ENCODE measurements around the gene ITGAD. TPM values are rescaled to one million over a fixed set of nuclear protein-coding genes. Genes with fewer than 3 reads are reported as not detected.

ITGAD gene
- total RNA-seq, 1 donor from 2014 or later: not detected

DNA sequence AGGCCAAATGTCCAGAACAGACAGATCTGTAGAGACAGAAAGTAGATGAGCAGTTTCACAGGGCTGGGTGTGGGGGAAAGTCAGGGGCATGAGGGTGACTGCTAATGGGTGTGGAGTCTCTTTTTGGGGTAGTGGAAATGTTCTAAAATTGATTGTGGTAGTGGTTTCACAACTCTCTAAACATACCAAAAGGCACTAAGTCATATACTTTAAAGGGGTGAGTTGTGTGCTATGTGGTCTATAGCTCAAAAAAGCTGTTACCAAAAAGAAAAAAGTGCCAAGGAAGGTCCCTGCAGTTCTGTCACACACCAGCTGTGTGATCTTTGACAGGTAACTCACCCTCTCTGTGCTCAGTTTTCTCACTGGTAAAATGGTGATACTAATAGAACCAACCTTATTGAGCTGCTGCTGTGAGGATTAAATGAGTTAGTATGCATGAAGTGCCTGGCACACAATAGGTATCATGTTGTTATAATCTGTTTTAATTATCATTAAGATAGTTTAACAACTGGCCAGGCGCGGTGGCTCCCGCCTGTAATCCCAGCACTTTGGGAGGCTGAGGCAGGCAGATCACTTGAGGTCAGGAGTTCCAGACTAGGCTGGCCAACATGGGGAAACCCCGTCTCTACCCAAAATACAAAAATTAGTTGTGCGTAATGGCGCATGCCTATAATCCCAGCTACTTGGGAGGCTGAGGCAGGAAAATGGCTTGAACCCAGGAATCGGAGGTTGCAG is 27.8 kb upstream of the ITGAD start:
- Mint-ChIP-seq H3K27ac (ENCODE audit: unreplicated experiment) (no peak overlapping the region), H3K4me1 (ENCODE audit: low read depth, unreplicated experiment) (no peaks in the 10 kb centered on the region), H3K4me3 (ENCODE audit: unreplicated experiment) (no peak overlapping the region), H3K27me3 (ENCODE audit: unreplicated experiment) (peaks cover 5% of the 10 kb centered on the region), H3K36me3 (ENCODE audit: unreplicated experiment) (no peaks in the 10 kb centered on the region), H3K9me3 (ENCODE audit: unreplicated experiment) (no peaks in the 10 kb centered on the region)
- TF ChIP-seq, protein P1, sequence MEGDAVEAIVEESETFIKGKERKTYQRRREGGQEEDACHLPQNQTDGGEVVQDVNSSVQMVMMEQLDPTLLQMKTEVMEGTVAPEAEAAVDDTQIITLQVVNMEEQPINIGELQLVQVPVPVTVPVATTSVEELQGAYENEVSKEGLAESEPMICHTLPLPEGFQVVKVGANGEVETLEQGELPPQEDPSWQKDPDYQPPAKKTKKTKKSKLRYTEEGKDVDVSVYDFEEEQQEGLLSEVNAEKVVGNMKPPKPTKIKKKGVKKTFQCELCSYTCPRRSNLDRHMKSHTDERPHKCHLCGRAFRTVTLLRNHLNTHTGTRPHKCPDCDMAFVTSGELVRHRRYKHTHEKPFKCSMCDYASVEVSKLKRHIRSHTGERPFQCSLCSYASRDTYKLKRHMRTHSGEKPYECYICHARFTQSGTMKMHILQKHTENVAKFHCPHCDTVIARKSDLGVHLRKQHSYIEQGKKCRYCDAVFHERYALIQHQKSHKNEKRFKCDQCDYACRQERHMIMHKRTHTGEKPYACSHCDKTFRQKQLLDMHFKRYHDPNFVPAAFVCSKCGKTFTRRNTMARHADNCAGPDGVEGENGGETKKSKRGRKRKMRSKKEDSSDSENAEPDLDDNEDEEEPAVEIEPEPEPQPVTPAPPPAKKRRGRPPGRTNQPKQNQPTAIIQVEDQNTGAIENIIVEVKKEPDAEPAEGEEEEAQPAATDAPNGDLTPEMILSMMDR (IDR thresholded peaks at IDR 0.05; ENCODE audit: partially characterized antibody, unreplicated experiment): no peak
- DNase-seq: no peak

DNA sequence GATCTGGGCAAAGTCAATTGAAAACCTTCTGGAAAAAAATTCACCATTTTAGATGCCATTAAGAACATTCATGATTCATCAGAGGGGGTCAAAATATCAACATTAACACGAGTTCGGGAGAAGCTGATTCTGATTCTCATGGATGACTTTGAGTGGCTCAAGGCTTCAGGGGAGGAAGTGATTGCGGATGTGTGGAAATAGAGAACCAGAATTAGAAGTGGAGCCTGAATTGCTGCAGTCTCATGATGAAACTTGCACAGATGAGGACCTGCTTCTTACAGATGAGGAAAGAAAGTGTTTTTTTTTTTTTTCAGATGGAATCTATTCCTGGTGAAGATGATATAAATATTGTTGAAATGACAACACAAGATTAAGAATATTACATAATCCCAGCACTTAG is 25.3 kb upstream of the ITGAD start:
- DNase-seq: no peak
- Mint-ChIP-seq H3K36me3 (ENCODE audit: unreplicated experiment) (no peaks in the 10 kb centered on the region), H3K27me3 (ENCODE audit: unreplicated experiment) (peaks cover 7% of the 10 kb centered on the region), H3K9me3 (ENCODE audit: unreplicated experiment) (peaks cover 2% of the 10 kb centered on the region), H3K4me1 (ENCODE audit: low read depth, unreplicated experiment) (no peaks in the 10 kb centered on the region), H3K27ac (ENCODE audit: unreplicated experiment) (peak overlapping the region; percentile 60), H3K4me3 (ENCODE audit: unreplicated experiment) (no peak overlapping the region)
- TF ChIP-seq, protein P1 (IDR thresholded peaks at IDR 0.05; ENCODE audit: partially characterized antibody, unreplicated experiment): no peak

DNA sequence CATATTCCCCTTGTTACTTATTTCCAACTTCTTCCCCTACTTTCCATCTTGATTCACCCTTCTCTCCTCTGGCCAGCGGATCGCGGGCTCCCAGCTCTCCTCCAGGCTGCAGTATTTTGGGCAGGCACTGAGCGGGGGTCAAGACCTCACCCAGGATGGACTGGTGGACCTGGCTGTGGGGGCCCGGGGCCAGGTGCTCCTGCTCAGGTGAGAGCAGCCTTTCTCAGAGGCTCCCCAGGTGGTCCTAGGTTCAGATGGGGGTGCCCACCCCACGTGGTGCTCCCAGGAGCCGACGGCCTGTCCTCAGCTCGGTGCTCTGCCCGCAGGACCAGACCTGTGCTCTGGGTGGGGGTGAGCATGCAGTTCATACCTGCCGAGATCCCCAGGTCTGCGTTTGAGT is 22.1 kb upstream of the ITGAD start:
- Mint-ChIP-seq H3K36me3 (ENCODE audit: unreplicated experiment) (peaks cover 4% of the 10 kb centered on the region), H3K27me3 (ENCODE audit: unreplicated experiment) (peaks cover 10% of the 10 kb centered on the region), H3K4me3 (ENCODE audit: unreplicated experiment) (no peak overlapping the region), H3K27ac (ENCODE audit: unreplicated experiment) (no peak overlapping the region), H3K9me3 (ENCODE audit: unreplicated experiment) (peaks cover 4% of the 10 kb centered on the region), H3K4me1 (ENCODE audit: low read depth, unreplicated experiment) (no peaks in the 10 kb centered on the region)
- TF ChIP-seq, protein P1 (IDR thresholded peaks at IDR 0.05; ENCODE audit: partially characterized antibody, unreplicated experiment): no peak
- no peak for DNase-seq

DNA sequence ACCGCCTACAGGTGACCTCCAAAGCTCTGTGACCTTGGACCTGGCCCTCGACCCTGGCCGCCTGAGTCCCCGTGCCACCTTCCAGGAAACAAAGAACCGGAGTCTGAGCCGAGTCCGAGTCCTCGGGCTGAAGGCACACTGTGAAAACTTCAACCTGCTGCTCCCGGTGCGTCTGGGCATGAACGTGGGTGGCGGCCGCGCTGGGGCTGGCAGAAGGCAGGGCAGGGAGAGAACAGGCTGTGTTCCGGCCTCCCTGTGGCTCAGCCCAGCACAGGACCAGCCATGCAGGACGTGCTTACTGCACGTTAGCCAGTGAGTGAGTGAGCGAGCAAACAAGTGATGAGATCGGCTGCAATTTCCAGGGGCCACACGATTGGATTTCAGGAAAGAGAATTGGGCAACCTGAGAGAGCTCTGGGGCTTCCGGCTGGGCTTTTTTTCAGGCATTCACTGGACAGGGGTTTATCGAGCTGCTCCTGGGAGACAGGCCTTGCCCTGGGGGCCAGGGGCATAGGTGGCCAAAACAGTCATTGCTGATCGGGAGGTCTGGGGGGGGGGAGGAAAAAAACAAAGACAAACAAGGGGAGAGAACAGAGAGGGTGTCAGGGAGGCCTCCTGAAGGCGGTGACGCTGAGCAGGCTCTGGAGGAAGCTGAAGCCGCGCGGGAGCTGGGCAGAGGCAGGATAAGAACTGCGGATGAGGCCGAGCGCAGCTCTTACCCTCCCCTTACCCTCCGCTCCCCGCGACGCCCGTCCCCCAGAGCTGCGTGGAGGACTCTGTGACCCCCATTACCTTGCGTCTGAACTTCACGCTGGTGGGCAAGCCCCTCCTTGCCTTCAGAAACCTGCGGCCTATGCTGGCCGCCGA is 21.3 kb upstream of the ITGAD start:
- H3K27me3 Mint-ChIP-seq (ENCODE audit: unreplicated experiment): peaks cover 10% of the 10 kb centered on the region
- peaks cover 4% of the 10 kb centered on the region for H3K36me3 Mint-ChIP-seq (ENCODE audit: unreplicated experiment)
- TF ChIP-seq, protein P1 (IDR thresholded peaks at IDR 0.05; ENCODE audit: partially characterized antibody, unreplicated experiment): no peak
- H3K4me3 Mint-ChIP-seq (ENCODE audit: unreplicated experiment): no peak overlapping the region
- peaks cover 4% of the 10 kb centered on the region for H3K9me3 Mint-ChIP-seq (ENCODE audit: unreplicated experiment)
- H3K4me1 Mint-ChIP-seq (ENCODE audit: low read depth, unreplicated experiment): no peaks in the 10 kb centered on the region
- no peak overlapping the region for H3K27ac Mint-ChIP-seq (ENCODE audit: unreplicated experiment)
- DNase-seq: no peak

DNA sequence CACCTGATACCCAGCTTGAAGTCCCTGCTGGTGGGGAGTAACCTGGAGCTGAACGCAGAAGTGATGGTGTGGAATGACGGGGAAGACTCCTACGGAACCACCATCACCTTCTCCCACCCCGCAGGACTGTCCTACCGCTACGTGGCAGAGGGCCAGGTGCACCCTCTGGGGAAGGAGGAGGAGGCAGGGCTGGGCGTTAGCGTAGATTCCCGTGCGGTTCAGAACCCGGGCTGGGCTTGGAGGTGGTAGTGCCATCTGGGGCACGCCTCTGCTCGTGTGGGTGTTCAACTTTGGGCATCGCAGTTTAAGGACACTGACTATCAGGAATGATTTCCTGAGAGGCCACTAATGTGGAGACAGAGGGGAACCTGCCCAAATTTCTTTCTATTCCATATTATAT is 19.9 kb upstream of the ITGAD start:
- no peak for DNase-seq
- H3K9me3 Mint-ChIP-seq (ENCODE audit: unreplicated experiment): peaks cover 8% of the 10 kb centered on the region
- peaks cover 4% of the 10 kb centered on the region for H3K36me3 Mint-ChIP-seq (ENCODE audit: unreplicated experiment)
- TF ChIP-seq, protein P1 (IDR thresholded peaks at IDR 0.05; ENCODE audit: partially characterized antibody, unreplicated experiment): no peak
- H3K4me3 Mint-ChIP-seq (ENCODE audit: unreplicated experiment): no peak overlapping the region
- H3K4me1 Mint-ChIP-seq (ENCODE audit: low read depth, unreplicated experiment): no peaks in the 10 kb centered on the region
- no peak overlapping the region for H3K27ac Mint-ChIP-seq (ENCODE audit: unreplicated experiment)
- H3K27me3 Mint-ChIP-seq (ENCODE audit: unreplicated experiment): peaks cover 9% of the 10 kb centered on the region

All from glutamatergic neuron (in vitro differentiated cells).